NK-92 (cell line): Measurements from ENCODE around the gene LHX2.

ENCODE experiments used
- DNase-seq: peaks from one replicate; lab custom pipeline; 2025; ENCODE audit not compliant: unreplicated experiment; lab: John Stamatoyannopoulos, UW

LHX2 gene

GRCh38 chr9:124052401-124052800 is 40.8 kb downstream of the LHX2 start:
- no peak for DNase-seq

GRCh38 chr9:124054582-124055227 is 43.1 kb downstream of the LHX2 start:
- DNase-seq, result no peak

GRCh38 chr9:124060844-124061605 is 49.5 kb downstream of the LHX2 start:
- DNase-seq, result no peak

GRCh38 chr9:124062172-124062571 is 50.6 kb downstream of the LHX2 start:
- no peak for DNase-seq

- DNase-seq, result no peak
Observed at GRCh38 chr9:124066783-124067577, 55.4 kb downstream of the LHX2 start.

GRCh38 chr9:124068251-124068650 is 56.7 kb downstream of the LHX2 start:
- DNase-seq, result no peak

GRCh38 chr9:124074746-124075145 is 63.2 kb downstream of the LHX2 start:
- DNase-seq, result no peak

GRCh38 chr9:124075761-124076160 is 64.2 kb downstream of the LHX2 start:
- no peak for DNase-seq

GRCh38 chr9:124077915-124078572 is 66.5 kb downstream of the LHX2 start:
- DNase-seq, result no peak

- no peak for DNase-seq
Observed at GRCh38 chr9:124078641-124079040, 67.1 kb downstream of the LHX2 start.

- no peak for DNase-seq
Observed at GRCh38 chr9:124079176-124079925, 67.8 kb downstream of the LHX2 start.

GRCh38 chr9:124082622-124083021 is 71.1 kb downstream of the LHX2 start:
- DNase-seq, result no peak
